GM18520 (cell line): ENCODE measurements around the gene TMEM220.
"Not testable (repeated sequence)": the region's sequence is repeated elsewhere in the genome, so short reads cannot be mapped to it uniquely, and the experiment has no call there.

Source experiments
- ATAC-seq: cut with Tn5 transposase; IDR thresholded peaks from one replicate; pipeline ENCODE4 v1.9.1; 2021; ENCODE audit not compliant: unreplicated experiment

TMEM220 gene

DNA sequence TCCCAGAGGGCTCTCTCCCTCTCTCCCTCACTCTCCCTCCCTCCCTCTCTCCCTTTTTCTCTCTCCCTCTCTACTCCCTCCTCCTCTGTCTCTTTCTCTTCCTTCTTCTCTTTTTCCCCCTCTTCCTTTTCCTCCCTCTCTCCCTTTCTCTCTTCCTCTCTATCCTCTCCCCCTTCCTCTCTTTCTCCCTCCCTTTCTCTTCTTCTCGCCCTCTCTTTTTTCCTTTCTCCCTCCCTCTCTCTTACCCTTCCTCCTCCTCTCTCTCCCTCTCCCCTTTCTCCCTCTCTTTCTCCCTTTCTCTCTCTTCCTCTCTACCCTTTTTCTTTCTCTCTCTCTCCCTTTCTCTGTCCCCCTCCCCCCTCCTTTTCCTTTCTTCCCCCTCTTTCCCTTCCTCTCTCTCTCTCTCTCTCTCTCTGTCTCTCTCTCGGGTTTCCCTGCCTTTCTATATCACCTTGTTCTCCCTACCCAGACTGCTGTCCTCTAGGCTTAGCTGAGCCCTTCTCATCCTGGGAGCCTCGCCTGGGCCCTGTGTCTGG, 25.8 kb upstream of the TMEM220 start:
- no peak for ATAC-seq

DNA sequence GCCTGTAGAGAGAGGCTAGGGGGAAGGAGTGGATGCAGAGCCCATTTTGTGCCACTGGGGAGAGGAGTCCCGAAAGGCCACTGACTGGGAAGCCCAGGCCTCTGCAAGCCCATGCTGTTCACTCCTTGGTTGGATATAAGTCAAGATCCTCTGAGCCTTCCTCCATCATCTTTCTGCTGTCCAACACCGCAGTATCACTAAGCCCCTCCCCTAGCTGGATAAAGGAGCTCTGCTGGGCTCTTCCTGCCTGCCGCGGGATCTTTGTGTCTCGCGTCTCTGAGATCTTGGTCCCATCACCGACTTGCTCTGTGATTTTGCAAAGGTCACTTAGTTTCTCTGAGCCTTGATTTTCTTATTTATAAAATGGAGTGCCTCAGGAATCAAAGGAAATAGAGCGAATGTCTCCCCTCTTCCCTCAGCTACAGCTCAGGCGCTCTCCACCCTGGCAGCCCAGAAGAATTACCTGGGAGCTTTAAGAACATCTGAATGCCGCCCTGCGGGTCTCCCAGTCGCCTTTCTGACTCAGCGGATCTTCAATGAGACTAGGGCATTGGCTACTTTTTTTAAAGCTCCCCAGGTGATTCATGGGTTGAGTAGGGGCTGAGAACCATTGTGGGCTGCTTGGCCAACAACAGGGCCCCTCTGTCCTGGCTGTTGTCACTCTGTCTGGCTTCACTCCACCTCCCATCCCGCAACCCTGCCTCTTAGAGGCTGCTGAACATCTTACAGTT, 25.2 kb upstream of the TMEM220 start:
- ATAC-seq: no peak

DNA sequence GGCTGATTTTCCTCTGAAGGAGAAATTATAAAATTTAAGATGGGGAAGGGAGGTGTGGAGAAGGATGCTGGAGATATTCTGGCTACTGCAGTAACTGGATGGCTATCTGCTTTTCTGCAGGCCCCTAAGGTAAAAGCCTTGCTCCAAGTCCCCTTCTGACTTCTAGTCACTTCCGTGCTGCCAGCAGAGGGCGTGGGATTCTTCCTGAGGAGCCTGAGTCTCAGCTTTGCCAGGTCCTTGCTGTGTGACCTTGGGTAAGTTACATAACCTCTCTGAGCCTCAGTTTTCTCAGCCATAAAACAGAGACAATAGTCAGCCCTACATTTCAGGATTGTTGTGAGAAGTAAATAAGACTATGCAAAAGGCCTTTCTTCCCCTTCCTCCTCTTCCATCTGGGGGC, 24.3 kb upstream of the TMEM220 start:
- no peak for ATAC-seq

DNA sequence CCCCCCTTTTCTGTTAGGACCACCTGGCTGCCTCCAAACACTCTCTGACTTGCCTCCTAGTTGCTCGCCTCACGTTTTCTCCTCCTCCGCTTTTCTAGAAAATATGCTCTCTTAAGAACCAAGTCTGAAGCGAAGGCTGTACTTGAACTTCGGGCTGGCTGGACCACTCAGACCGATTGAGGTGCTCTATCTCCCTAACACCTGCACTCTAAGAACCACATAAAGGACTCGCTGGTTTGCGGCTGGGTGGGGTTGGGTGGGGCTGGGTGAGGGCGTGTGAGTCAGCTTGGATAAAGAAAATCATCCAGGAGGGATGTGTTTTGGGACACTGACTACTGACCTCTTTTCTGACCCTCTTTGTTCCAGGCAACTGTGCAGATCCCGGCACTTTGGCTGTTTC, 22.9 kb upstream of the TMEM220 start:
- ATAC-seq: no peak

DNA sequence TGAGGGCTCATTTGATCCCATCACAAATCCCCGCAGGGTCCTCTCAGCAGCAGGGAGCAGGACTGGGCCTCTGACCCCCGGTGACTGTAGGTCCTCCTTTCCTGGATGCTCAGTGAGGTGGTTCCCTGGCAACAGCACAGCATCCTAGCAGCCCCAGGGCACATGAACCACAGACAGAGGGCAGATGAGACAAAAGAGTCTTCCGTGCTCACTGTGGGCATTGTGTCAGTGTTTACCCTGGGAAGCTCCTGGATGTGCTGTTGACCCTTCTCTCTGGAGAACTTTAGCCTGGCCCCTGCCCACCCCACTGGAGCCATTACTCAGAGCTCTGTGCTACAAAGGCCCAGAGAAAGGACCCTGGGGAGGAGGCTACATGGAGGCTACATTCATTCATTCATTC, 21.7 kb upstream of the TMEM220 start:
- no peak for ATAC-seq

DNA sequence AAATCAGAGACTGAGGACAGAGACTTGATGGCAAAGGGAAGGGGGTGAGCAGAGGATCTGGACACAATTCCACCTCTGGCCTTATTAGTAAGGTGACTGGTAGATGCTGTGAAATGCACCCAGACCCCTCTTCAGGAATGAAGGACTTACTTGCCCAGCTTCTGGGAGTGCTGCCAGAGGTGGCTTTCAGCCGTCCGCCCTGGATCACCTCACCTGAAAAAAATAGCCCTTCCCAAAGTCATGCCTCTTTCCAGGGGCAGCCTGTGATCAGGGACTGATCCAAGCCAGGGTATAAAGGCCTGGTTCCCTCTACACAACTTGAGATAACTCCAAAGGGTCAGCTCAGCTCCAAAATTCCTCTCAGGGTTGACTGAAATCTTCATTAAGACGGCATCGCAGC, 20.4 kb upstream of the TMEM220 start:
- ATAC-seq: no peak

DNA sequence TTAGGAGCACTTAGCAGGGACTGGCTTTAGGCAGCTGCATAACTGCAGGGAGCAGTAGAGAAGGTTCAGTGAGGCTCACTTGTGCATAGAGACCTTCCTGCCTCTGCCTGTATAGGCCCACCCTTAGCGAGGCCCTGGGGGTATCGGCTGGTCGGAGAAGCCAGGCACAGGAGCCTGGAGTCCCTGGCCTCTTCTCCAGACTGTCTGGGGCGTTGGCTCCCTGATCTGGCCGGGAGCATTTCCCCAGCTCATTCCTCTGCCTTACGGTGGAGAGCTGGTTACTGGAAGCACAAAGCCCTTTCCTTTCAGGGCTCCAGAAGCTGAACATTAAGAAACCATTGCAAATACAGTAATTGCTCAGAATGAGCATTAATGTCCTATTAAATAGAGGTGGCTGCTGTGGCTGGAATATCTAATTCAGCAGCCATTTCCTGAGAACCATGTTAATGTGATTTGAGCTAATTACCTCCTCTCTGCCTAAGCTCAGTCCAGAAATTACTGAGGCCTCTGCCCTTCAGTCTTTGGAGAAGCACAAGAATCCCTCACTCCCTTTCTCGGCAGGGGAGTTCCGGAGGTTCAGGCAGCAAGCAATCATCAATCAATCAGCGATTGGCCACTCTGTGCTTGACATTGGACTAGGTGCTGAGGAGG, 18.8 kb upstream of the TMEM220 start:
- no peak for ATAC-seq

DNA sequence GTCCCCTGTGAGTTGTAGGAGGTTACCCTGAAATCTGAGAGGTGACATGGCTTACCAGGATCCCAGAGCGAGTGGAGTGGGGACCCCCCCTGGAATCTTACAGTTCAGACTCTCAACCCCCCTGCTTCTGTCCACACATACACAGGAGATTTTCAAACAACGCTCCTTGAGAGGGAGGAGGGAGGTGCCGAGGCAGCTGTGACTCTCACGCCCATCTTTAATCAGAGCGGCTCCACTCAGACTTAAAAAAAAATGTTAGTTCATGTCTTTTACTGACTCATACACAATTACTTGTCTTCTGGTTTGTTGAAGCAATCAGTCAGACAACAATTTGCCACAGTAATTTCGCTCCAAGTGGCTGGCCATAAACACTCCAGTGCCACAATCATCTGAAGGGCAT, 15.4 kb upstream of the TMEM220 start:
- ATAC-seq: no peak

DNA sequence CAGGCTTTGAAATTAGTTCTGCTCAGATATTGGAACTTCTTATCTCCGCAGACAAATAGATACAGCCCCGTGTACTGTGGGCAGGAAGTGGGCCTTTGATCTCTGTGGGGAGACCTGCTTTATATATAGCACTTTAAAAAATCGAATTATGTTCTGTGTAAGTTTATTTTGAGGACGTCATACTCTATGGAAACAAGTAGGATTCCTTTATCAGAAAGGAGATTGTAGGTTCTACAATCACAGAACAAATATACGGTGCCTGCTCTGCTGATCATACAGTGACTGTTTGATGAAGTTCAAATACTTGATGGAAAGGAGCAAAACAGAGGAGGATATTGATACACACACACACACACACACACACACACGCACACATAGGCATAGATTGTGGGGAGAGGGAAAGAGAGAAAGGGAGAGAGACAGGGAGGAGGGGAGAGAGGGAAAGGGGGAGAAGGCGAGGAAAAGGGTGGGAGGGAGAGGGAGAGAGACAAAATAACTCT, 14.7 kb upstream of the TMEM220 start:
- ATAC-seq: no peak

DNA sequence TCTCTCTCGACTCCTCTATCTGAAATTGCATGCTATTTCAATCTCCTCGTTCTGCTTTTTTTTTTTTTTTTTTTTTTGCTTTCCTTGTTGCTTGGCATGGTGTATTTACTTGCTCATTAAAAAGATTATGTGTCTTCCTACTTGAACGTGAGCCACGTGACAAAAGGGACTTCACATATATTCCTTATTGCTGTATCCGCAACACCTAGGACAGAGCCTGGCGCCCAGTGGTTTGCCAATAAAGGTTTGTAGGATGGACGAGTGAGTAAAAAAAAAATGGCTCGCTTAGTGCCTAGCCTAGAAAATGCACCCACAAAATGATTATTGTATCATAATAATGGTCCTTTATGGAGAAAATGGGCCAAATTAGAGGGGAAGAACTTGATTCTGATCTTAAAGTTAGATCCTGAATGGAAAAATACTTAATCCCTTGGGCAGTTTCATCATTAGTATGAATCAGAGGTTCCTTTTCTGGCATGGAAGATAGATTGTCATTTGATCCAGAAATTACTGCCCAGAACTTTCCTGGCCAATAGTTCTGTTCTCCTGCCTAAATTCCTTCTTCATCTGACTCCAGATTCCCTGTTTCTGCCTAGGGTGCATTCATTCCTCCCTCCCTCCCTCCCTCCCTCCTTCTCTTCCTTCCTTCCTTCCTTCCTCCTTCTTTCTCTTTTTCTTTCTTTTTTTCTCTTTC, 13.6 kb upstream of the TMEM220 start:
- no peak for ATAC-seq

DNA sequence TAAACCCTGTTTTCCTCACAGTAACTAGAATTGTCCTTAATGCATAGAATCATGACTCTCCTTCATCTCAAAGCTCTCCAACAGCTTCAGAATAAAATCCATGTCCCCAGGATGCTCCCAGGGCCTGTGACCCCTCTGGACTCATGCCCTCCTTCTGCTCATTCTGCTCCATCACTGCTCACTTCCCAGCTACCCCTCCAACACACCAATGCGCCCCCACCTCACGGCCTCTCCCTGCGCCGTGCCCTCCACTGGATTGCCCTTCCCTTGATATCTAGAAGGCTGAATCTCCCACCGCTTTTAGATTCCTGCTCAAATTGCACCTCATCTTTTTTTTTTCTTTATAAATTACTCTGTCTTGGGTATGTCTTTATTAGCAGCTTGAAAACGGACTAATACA, 12.6 kb upstream of the TMEM220 start:
- no peak for ATAC-seq

DNA sequence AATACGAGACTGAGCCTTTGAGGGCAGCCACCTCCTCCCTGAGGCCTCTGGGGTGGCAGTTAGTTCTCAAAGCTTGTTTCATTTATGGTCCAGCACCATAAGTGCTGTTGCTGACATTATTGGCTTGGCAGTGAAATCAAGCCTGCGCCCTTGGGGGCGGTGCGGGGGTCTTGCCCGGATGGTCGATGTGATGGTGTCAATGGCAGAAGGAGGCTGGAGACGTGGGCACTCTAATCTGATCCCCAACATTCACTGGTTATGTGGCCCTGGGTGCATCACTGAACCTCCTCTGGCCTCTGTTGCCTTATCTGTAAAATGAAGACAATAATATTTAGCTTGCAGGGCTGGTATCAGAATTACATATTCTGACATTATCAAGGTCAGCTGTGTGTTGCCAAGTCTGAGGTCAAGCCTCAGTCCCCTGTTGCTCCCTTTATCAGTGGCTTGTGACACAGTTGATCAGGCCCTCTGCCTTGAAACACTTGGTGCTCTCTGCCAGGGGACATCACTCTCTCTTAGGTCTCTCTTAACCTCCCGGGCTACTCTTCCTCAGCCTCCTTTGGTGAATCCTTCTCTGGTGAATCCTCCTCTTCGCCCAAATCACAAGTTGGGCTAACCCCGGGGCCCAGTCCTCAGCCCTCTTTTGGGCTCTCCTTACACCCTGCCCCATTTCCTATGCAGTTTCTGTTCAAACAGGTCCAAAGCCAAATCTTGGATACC, 11.8 kb upstream of the TMEM220 start:
- ATAC-seq: no peak

DNA sequence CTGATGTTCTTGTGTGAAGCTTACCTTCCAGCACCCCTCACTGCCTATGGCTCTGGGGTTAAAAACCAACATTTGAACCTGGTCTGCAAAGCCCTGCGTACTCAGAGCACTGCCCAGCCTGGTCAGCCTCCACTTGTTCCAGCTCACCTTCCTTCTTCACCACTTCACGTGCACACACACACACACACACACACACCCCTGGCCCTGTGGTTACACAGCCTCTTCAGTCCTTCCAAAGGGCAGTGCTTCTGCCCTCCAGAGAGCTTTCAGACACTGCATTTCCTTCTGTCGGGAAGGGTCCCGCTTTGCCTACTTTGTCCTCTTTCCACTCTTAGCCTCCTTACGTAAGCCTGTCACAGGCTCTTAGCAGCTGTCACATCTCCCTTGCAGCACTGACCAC, 9.6 kb upstream of the TMEM220 start:
- no peak for ATAC-seq

DNA sequence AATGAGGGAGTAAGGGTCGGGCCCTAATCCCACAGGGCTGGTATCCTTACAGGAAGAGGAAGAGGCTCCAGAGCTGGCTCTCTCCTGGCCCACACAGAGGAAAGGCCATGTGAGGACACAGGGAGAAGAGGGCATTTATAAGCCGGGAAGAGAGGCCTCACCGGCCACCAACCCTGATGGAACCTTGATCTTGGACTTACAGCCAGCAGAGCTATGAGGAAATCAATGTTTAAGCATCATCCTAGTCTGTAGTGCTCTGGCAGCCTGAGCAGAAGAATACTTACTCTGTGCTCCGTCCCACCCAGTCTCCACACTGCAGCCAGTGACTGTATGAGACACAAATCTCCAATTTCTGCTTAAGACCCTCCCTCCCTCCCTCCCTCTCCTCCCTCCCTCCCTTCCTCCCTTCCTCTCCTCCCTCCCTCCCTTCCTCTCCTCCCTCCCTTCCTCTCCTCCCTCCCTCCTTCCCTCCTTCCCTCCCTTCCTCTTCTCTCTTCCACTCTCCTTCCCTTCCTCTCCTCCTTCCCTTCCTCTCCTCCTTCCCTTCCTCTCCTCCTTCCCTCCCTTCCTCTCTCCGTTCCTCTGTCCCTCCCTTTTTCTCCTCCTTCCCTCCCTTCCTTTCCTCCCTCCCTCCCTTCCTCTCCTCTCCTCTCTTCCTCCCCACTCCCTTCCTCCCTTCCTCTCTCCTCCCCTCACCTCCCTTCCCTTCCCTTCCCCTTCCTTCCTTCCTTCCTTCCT, 8.9 kb upstream of the TMEM220 start:
- no peak for ATAC-seq

DNA sequence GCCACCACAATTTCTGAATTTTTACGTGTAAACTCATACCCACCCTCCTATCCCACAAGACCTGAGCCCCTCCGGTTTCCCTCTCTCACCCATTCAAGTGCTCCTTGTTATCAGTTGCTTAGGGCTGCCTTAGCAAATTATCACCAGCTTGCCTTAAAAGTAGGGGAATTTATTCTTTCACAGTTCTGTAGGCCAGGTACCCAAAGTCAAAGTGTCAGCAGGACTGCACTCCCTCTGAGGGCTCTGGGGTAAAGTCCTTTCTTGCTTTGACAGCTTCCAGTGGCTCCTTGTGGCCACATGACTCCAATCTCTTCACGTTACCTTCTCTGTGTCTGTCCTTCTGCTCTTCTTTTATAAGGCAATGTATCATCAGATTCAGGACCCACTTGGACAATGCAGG, 7.9 kb upstream of the TMEM220 start:
- no peak for ATAC-seq

DNA sequence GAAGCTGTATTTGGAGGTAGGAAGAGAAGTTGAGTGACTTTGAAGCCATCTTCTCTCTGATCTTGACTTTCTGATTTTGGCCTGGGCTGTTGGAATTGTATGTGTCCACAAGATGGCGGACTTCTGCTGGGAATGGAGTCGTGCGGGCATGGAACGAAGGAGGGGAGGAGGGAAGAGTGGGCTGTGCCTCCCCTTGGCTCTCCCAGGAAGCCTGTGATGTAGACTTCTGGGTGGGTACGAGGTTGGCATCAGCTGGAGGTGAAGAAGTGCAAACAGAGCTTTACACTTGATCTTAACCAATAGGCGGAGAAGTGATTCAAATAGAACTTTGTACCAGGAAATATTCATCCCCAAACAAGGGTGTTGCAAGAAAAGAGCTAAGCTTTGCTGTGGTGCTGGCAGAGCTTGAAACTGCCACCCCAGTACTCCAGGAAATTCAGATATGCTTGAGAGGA, 7.4 kb upstream of the TMEM220 start:
- no peak for ATAC-seq

DNA sequence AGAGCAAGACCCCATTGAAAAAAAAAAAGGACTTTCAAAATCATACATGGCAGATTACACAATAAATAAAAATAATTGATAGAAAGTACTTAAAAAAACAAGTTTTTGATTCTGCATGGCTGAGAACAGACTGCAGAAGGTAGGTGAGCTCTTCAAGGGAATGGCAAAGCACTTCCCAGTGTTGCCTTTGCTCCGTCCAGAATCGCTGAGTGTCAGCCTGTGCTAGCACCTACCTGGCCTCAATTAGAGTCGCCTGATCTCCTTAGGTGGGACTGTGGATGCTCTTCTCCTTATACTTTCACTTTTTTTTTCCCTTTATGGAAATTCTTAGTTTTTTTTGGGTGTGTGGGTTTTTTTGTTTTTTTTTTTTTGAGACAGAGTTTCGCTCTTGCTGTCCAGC, 6.0 kb upstream of the TMEM220 start:
- ATAC-seq: no peak

DNA sequence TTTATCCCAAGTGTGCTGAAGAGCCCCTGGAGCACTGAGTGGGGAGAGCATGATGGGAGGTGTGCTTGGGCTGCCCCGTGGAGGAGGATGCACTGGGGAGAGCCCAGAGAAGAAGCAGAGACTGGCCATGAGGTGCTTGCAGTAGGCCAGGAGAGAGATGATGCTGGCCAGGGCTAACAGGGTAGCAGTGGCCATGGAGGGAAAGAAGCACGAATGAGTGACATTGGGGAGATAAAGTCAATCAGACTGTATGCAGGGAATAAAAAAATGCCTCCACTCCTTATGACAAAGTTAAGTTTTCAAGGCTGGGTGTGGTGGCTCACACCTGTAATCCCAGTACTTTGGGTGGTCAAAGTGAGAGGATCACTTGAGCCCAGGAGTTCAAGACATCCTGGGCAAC, 5.4 kb upstream of the TMEM220 start:
- no peak for ATAC-seq

DNA sequence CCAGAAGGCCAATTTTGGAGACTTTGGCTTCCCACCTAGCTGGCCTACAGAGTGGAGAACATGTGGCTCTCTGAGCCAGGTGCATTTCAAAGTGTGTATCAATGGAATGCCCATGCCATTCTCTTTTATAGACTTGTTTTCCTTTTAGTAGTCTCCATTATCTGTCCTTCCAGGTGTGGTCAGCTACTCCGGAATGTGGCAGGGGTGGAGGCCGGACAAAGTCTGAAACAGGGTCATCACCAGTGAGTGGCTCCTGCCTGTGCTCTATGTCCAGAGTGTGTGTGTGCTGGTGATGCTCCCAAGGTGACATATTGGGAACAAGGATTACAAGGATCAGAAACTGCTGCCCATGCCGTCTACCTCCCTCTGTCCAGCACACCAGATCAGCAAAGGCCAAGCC, 3.8 kb upstream of the TMEM220 start:
- no peak for ATAC-seq

DNA sequence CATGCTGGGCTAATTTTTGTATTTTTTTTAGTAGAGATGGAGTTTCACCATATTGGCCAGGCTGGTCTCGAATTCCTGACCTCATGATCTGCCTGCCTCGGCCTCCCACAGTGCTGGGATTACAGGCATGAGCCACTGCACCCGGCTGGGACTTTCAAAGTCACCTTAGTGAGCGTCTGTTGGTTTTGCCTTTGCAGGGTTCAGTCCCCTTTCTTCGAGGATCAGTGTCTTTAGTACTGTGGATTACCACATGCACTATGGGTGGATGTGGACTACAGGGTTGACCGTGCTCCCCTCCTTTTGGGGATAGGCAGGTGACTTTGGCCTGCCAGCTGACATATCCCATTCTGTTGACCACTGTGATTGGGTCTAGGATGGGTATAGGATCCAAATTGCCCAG, 2.3 kb upstream of the TMEM220 start:
- ATAC-seq: not testable (repeated sequence)
